ENCODE results near the gene ADRB1. TPM values are rescaled to one million over a fixed set of nuclear protein-coding genes. Genes with fewer than 3 reads are reported as not detected.

ADRB1 gene
- total RNA-seq, 1 experiment from 2014 or later = 2.3 TPM

DNA sequence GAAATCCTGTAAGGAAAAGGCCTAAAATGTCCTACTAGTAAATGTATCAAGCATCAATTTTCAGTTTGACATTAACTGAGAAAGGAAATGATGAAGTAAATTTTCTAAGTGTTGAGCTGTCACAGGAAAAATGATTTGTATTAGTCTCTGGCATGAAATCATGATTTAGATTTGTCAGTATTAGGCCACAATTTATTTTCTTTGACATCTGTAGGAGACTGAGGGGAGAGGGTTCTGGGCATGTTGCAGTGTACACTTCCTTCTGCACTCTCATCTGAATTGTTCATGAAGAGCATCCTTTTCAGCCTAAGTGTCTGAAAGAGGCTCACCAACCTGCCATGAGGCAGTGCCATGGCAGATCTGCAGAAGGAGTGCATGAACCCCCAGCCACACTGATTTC lies 15.9 kb downstream of the ADRB1 start:
- DNase-seq = no peak
- H3K4me3 ChIP-seq (ENCODE audit: low read depth, low read length) = no peak overlapping the region
- H3K4me1 ChIP-seq = no peaks in the 10 kb centered on the region
- TF ChIP-seq, protein P1, sequence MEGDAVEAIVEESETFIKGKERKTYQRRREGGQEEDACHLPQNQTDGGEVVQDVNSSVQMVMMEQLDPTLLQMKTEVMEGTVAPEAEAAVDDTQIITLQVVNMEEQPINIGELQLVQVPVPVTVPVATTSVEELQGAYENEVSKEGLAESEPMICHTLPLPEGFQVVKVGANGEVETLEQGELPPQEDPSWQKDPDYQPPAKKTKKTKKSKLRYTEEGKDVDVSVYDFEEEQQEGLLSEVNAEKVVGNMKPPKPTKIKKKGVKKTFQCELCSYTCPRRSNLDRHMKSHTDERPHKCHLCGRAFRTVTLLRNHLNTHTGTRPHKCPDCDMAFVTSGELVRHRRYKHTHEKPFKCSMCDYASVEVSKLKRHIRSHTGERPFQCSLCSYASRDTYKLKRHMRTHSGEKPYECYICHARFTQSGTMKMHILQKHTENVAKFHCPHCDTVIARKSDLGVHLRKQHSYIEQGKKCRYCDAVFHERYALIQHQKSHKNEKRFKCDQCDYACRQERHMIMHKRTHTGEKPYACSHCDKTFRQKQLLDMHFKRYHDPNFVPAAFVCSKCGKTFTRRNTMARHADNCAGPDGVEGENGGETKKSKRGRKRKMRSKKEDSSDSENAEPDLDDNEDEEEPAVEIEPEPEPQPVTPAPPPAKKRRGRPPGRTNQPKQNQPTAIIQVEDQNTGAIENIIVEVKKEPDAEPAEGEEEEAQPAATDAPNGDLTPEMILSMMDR (IDR thresholded peaks at IDR 0.05; ENCODE audit: insufficient read depth in 1 of 2, low read depth in 1 of 2, low read length in 1 of 2, severe bottlenecking in 1 of 2, unreplicated experiment in 1 of 2) = no peak
- Mint-ChIP-seq H3K27ac (ENCODE audit: unreplicated experiment) (no peak overlapping the region), H3K27me3 (ENCODE audit: insufficient read depth, unreplicated experiment) (no peaks in the 10 kb centered on the region), H3K4me3 (ENCODE audit: unreplicated experiment) (no peak overlapping the region), H3K9me3 (ENCODE audit: unreplicated experiment) (no peaks in the 10 kb centered on the region), H3K4me1 (ENCODE audit: low read depth, unreplicated experiment) (no peaks in the 10 kb centered on the region), H3K36me3 (ENCODE audit: insufficient read depth, unreplicated experiment) (no peaks in the 10 kb centered on the region)
- H3K27me3 ChIP-seq (replicated peaks; ENCODE audit: control insufficient read depth, insufficient read depth, low read length) = no peaks in the 10 kb centered on the region; the same call in 1 of the 2 replicates
- intact Hi-C loops (cut with micrococcal nuclease; ENCODE audit: unreplicated experiment) = no loop called here
- BruUV-seq (replicated peaks) = no TSS peak
- H3K36me3 ChIP-seq (ENCODE audit: control insufficient read depth, insufficient read depth, low read length) = no peaks in the 10 kb centered on the region
- H3K9me3 ChIP-seq = no peaks in the 10 kb centered on the region
- ChIA-PET CTCF (no interaction called here), POLR2A (no interaction called here)

GRCh38 chr10:114060456-114060855 lies 16.8 kb downstream of the ADRB1 start:
- H3K9me3 ChIP-seq = no peaks in the 10 kb centered on the region
- Mint-ChIP-seq H3K36me3 (ENCODE audit: insufficient read depth, unreplicated experiment) (no peaks in the 10 kb centered on the region), H3K9me3 (ENCODE audit: unreplicated experiment) (no peaks in the 10 kb centered on the region), H3K4me3 (ENCODE audit: unreplicated experiment) (no peak overlapping the region), H3K4me1 (ENCODE audit: low read depth, unreplicated experiment) (no peaks in the 10 kb centered on the region), H3K27me3 (ENCODE audit: insufficient read depth, unreplicated experiment) (no peaks in the 10 kb centered on the region), H3K27ac (ENCODE audit: unreplicated experiment) (no peak overlapping the region)
- TF ChIP-seq, protein P1 (IDR thresholded peaks at IDR 0.05; ENCODE audit: insufficient read depth in 1 of 2, low read depth in 1 of 2, low read length in 1 of 2, severe bottlenecking in 1 of 2, unreplicated experiment in 1 of 2) = no peak
- no TSS peak for BruUV-seq (replicated peaks)
- no peak for DNase-seq
- H3K4me3 ChIP-seq (ENCODE audit: low read depth, low read length) = no peak overlapping the region
- H3K36me3 ChIP-seq (ENCODE audit: control insufficient read depth, insufficient read depth, low read length) = no peaks in the 10 kb centered on the region
- intact Hi-C loops (cut with micrococcal nuclease; ENCODE audit: unreplicated experiment) = no loop called here
- ChIA-PET CTCF (no interaction called here), POLR2A (no interaction called here)
- no peaks in the 10 kb centered on the region for H3K4me1 ChIP-seq
- no peaks in the 10 kb centered on the region; the same call in 1 of the 2 replicates for H3K27me3 ChIP-seq (replicated peaks; ENCODE audit: control insufficient read depth, insufficient read depth, low read length)

DNA sequence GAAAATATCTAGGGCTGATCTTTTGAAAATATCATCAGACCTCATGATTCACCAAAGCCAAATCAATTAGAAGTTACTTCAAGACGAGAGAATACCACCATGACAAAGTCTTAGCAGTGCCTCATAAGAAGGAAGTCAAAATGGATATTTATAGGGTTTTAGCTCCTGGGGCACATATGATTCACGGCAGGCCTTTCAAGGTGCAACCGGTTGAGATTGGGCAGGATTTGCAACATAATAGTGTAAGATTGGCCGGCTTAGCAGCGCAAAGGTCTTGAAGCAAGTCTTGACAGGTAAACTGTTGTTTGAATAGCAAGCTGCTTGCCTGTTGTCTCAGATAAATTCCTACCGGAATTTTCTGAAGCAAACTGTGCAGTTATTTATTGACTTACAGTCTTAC lies 17.5 kb downstream of the ADRB1 start:
- H3K4me3 Mint-ChIP-seq (ENCODE audit: unreplicated experiment) = no peak overlapping the region
- no TSS peak for BruUV-seq (replicated peaks)
- intact Hi-C loops (cut with micrococcal nuclease; ENCODE audit: unreplicated experiment) = no loop called here
- H3K9me3 ChIP-seq = no peaks in the 10 kb centered on the region
- no peak overlapping the region for H3K27ac Mint-ChIP-seq (ENCODE audit: unreplicated experiment)
- H3K27me3 ChIP-seq (replicated peaks; ENCODE audit: control insufficient read depth, insufficient read depth, low read length) = no peaks in the 10 kb centered on the region; the same call in 1 of the 2 replicates
- H3K4me1 ChIP-seq = no peaks in the 10 kb centered on the region
- POLR2A ChIA-PET = no interaction called here
- no peaks in the 10 kb centered on the region for H3K27me3 Mint-ChIP-seq (ENCODE audit: insufficient read depth, unreplicated experiment)
- H3K4me1 Mint-ChIP-seq (ENCODE audit: low read depth, unreplicated experiment) = no peaks in the 10 kb centered on the region
- CTCF ChIA-PET = no interaction called here
- no peaks in the 10 kb centered on the region for H3K36me3 ChIP-seq (ENCODE audit: control insufficient read depth, insufficient read depth, low read length)
- no peaks in the 10 kb centered on the region for H3K36me3 Mint-ChIP-seq (ENCODE audit: insufficient read depth, unreplicated experiment)
- H3K9me3 Mint-ChIP-seq (ENCODE audit: unreplicated experiment) = no peaks in the 10 kb centered on the region
- H3K4me3 ChIP-seq (ENCODE audit: low read depth, low read length) = no peak overlapping the region
- TF ChIP-seq, protein P1 (IDR thresholded peaks at IDR 0.05; ENCODE audit: insufficient read depth in 1 of 2, low read depth in 1 of 2, low read length in 1 of 2, severe bottlenecking in 1 of 2, unreplicated experiment in 1 of 2) = no peak
- DNase-seq = no peak

Data from Caco-2 (cell line).